Choroid plexus epithelial cell (primary cell): ENCODE measurements around the gene DMAP1.

Experiments used
- DNase-seq: peaks from one replicate; pipeline ENCODE4 v3.0.0-alpha.2; 2010; ENCODE audit warnings: low read depth
- H3K4me3 ChIP-seq: 2 replicates; pipeline ENCODE4 v1.5.1; 2011; ENCODE audit warnings: low read depth, mild to moderate bottlenecking, control low read depth, low read length, moderate library complexity
- CTCF ChIP-seq: conservative IDR thresholded peaks from 2 replicates; pipeline ENCODE4 v1.5.1; 2011; ENCODE audit warnings: low read depth, mild to moderate bottlenecking, control low read depth, inconsistent platforms, low read length, moderate library complexity

The DMAP1 gene

DNA sequence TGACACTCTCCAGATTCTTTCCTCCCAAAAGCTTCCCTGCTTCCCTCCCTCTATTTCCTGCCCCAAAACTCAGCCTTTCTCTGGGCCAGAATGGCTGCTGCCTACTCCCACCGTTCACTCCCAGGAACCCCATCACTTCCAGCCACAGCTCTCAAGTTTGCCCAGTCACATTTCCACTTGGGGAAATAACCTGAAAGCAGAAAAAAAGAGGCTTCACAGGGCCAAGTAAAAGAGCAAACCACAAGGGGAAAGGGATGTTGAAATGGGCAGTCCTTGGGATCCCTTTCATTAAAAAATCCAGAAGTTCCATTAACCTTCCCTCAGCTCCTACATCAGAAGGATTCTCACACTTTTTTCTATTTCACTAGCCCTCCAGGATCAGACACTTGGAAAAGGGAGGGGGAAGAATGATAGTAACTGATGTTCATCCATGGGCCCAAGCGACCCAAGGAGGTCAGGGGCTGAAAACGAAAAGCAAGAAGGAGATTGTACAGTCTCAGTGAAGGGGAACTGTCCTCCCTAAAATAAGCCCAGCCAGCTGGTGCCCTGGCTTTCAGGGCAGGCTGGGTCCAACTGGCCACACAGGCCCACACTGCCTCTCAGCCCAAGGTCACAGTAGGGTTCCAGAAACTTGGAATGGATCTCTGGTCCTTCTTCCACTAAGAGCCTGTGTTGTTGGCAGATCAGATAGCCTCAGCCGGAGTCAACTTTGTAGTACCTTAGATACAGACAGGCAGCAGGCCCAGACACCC lies 49.7 kb downstream of the DMAP1 start:
- H3K4me3 ChIP-seq = no peak overlapping the region
- no peak for TF ChIP-seq CTCF
- no peak for DNase-seq

- DNase-seq = no peak
- no peak for TF ChIP-seq CTCF
- no peak overlapping the region for H3K4me3 ChIP-seq
Observed at GRCh38 chr1:44263568-44264450, 50.5 kb downstream of the DMAP1 start.

- no peak overlapping the region for H3K4me3 ChIP-seq
- no peak for DNase-seq
- TF ChIP-seq CTCF = no peak
Observed at GRCh38 chr1:44264451-44264771, 51.1 kb downstream of the DMAP1 start.

GRCh38 chr1:44265656-44266358 lies 52.5 kb downstream of the DMAP1 start:
- no peak for TF ChIP-seq CTCF
- no peak overlapping the region for H3K4me3 ChIP-seq
- DNase-seq = no peak

DNA sequence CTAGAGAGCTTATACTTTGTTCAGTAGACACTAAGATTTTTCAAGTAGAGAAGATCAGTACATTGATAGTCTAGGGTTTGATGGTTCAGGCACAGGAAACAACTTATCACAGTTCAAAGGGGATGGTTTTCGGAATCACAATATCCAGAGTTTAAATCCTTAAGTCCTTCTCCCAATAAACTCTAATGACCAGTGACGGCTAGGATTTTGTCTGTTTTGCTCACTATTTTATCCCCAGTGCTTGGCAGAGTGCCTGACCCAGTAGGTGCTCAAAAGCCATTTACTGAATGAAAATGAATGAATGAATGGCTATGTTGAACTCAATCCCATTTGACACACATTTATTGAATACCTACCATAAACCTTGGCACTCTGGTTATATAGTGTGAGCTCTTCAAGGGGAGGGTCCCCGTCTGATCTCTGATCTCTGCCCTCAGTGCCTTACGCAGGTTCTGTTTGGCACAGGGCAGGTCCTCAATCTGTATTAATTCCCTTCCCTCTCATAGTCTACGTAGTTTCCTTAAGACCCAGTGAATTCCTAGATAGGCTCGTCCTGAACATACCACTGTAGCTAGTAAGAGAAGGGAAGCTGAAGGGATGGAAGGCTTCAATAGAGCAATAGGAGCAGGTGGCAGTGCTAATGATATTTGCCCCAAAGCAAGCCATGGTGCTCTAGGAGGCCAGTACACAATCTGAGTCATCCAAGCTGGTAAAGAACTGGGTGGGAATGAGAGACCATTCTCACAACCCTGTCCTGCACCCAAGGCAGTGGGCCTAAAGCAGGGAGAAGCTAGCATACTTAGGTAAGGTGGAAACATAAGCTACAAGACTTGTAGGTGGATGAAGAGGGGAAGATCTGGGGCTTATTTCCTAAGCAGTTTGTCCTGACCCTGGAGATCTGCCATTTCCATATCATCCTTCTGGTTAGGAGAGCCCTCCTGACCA lies 53.4 kb downstream of the DMAP1 start:
- H3K4me3 ChIP-seq = no peak overlapping the region
- no peak for DNase-seq
- no peak for TF ChIP-seq CTCF

DNA sequence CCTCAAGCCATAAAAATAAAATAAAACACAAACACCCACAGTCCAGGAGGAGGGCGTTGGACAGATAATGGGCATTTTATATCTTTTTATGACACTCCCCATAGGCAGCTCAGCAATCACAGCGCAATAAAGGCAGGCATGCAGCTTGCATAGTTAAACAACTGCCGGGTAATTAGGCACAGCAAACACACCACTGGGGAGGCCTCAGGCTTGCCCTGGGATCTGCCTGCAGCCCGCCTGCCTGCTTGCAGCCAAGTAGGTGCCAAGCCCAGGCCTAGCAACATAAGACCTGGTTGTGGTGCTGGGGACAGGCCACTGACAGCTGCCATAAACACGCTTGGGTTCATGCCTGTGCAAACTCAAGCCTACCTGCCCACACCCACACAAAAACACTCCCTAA lies 54.2 kb downstream of the DMAP1 start:
- no peak for DNase-seq
- no peak overlapping the region for H3K4me3 ChIP-seq
- TF ChIP-seq CTCF = no peak
